Stimulated activated CD4-positive, alpha-beta T cell treated with anti-CD3 and anti-CD28 coated beads, Interleukin-1b, Interleukin-23, amount 100 ng/mL, for 24 hours (primary cell): ENCODE results near the gene OR2AP1.
"Not testable (repeated sequence)": the region's sequence is repeated elsewhere in the genome, so short reads cannot be mapped to it uniquely, and the experiment has no call there.

Experiments used
- DNase-seq, 4 experiments: peaks; one replicate each; pipeline ENCODE4 v3.0.0-alpha.2; 2020; ENCODE audit warnings: low read depth in 4 of 4, low spot score in 1 of 4

Gene OR2AP1

GRCh38 chr12:55572168-55572567, at the start of gene OR2AP1:
Gene OR2AP1 (plus strand): TSS chr12:55572468. CDS start chr12:55574415, 1,947 bp downstream.
- no peak for DNase-seq

DNA sequence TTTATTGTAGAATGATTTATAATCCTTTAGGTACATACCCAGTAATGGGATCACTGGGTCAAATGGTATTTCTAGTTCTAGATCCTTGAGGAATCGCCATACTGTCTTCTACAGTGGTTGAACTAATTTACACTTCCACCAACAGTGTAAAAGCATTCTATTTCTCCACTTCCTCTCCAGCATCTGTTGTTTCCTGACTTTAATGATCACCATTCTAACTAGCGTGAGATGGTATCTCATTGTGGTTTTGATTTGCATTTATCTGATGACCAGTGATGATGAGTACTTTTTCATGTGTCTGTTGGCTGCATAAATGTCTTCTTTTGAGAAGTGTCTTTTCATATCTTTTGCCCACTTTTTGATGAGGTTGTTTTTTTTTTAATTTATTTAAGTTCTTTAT, 24.0 kb upstream of the OR2AP1 start:
- not testable (repeated sequence) for DNase-seq

GRCh38 chr12:55548756-55549155, 23.5 kb upstream of the OR2AP1 start:
- no peak for DNase-seq

DNA sequence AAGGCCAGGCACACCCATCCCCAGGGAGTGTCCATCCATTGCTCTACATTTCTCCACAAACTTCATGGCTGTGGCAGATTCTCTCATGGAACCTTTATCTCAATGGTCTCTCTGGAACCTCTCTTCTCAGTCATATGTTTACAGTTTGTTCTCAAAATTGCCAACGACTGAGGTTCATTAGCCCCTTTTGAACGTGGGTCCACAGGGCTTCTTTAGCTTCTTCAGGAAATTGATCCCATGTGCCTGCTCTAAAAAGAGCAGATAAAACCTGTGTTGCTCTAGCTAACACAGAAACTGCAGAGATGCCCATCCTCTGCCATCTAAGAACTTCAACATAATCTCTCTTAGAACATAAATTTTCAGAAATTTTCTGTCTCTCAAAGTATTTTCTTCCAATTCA, 23.0 kb upstream of the OR2AP1 start, which contains the start of gene OR6C4:
TSS of gene OR6C4 (plus strand) at position 301 of the 400 bp plus-strand sequence. CDS start 1,625 bp downstream, outside the sequence.
- DNase-seq: no peak

DNA sequence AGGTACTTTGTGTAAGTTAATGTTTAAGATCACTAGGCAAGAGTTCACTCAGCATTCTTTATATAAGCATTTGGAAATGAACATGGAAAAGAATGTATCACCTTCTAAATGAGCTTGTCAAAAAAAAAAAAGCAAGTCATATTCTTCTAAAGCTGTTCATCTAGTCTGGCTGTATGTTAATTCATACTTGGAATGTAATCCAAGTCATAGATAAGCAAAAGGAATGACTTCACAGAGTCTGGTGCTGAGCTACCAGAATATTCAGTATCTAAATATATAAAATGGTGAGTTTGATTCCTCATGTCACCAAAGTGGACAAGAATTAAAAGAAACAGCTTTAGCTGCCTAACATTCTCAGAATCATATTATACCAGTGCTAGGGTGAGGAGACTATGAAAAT, 18.0 kb upstream of the OR2AP1 start:
- no peak for DNase-seq

GRCh38 chr12:55570060-55570459, 2.2 kb upstream of the OR2AP1 start:
- not testable (repeated sequence) for DNase-seq

DNA sequence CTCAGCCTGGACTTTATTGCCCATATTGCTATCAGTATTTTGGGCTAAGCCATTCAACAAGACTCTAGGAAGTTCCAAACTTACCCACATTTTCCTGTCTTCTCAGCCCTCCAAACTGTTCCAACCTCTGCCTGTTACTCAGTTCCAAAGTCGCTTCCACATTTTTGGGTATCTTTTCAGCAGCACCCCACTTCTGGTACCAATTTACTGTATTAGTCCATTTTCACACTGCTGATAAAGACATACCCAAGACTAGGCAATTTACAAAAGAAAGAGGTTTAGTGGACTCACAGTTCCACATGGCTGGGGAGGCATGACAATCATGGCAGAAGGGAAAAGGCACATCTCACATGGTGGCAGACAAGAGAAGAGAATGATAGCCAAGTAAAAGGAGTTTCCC, 1.6 kb upstream of the OR2AP1 start:
- not testable (repeated sequence) for DNase-seq

DNA sequence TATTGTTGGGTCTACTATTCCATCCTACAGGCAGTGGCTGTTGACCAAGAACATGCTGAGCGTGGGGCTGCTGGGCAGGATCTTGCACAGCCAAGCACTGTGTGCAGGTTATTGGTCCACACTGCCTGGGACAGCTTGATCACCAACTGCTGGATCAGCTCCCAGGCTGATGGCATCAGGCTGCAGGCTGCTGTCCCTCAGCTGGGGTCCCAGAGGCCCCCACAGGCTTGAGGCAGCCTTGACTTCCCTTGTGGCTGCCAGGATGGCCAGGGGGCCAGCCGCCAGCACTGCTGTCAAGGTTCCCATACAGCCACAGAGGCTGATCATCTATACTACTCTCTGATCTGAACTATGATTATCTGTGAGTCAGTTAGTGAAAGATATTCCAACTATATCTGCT, 9.8 kb downstream of the OR2AP1 start:
- no peak for DNase-seq

GRCh38 chr12:55585817-55586216, 13.5 kb downstream of the OR2AP1 start:
- DNase-seq: no peak

- not testable (repeated sequence) for DNase-seq
These were observed 17.9 kb downstream of the OR2AP1 start for GRCh38 chr12:55590152-55590551.

DNA sequence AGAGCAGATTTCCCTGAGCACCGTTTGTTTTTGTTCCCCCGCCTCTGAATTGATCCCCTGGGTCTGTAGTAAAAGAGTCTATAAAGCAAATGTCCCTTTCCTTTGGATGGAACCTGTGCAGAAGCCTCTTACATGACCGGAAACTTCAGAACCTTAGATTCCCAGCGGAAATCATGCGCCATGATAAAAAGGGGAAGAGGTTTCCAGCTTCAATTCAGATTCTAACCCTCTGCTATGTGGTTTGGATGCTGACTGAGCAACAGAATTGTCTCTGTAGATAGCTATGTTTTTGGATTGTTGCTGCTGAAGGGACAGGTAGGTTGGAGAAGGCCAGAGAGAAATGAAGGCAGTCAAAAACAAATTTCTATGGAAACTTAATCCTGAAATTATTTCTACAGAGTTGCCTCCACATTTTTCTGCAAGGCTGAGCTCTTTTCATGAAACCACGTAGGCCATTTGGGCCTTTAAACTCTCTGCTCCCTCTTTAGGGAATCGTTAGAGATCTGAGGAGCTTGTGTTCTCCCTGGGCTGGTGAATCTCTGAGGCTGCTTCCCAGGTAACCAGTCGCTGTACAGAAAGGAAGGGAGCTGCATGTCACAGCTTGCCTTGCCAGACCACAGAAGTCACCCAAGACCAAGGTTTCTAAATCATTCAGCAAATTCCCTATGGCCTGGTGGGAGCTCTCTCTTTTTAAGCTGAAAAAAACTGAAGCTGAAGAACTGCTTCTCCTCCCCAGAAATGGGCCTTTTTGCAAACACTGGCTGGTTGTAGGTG, 35.7 kb downstream of the OR2AP1 start:
- DNase-seq: no peak

DNA sequence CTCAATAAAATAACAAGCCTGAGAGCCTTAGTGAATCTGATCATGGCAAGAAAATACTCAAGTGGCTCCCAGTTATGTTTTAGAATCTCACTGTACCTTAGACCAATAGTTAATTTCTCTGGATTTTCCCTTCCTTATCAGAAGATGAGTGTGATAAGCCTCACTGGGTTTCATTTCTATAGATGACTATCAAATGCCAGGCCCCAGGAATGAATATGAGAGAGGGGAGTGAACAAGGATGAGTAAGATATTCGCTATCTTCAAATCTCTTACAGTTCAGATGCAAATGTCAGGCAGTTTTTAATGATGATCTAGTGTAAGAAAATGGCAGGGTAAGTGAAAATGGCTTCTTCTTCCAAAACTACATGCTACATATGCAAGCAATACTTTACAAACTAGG, 38.3 kb downstream of the OR2AP1 start:
- no peak for DNase-seq

DNA sequence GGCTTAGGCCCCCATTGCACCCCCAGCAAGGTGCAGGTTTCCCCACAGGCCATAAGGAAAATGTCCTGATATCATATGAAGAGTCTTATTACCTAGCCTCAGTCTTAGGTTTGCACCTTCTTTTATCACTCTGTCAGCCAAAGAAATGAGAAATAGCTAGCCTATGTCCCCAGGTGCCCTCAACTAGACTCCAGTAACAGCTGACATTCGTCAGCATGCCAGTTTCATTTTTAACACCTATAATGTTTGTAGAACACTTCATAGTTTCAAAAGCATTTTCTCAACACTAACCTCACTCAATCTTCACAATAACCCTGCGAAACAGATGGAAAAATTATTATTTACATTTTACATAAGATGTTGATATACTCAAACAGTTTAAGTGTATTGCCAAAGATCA, 40.4 kb downstream of the OR2AP1 start:
- no peak for DNase-seq

DNA sequence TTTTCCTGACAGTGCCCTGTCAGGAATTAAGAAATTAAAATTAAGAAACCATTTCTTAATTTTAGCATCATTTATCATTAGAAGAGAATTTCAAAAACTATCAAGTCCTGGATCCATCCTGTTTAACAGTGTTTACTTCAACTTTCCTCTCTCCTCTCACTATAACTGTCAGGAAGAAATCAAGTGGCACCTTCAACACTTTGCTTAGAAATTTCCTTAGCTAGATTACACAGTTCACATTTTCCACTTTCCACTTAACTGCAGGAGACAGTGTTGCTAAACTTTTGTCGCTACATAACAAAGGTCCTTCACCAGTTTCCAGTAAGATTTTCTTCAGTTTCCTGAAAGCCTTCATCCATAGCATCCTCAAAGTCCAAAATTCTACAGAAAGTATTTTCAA, 42.5 kb downstream of the OR2AP1 start:
- DNase-seq: no peak

GRCh38 chr12:55619354-55620138, 47.3 kb downstream of the OR2AP1 start:
- peak in 3 of 4 experiments; percentile 18 to 42 (median 30) for DNase-seq

DNA sequence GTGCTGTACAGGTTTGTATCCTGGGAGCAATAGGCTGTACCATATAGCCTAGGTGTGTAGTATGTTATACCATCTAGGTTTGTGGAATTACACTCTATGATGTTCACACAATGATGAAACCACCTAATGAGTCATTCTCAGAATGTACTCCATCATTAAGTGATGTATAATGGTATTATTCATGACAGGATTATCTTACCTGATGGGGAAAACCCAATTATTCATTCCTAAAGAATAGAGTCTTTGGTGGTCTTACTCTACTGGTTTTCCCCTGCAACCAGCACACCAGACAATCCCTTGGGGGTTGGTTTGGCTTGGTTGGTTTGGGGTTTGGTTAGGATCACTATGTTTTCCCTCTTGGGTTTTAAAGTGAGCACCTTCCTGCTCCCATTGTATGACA, 51.8 kb downstream of the OR2AP1 start:
- peak in 1 of 4 experiments; percentile 13 for DNase-seq
